Colonic mucosa (tissue), 4 donors: ENCODE measurements around the gene MTM1. TPM values are rescaled to one million over a fixed set of nuclear protein-coding genes. Genes with fewer than 3 reads are reported as not detected.

ENCODE experiments used
- DNase-seq: peaks from one replicate; pipeline ENCODE4 v3.0.0-alpha.2; 2020
- H3K27ac ChIP-seq: fragments of 200-600 bp; one replicate; pipeline ENCODE4 v1.8.0; 2021
- H3K27me3 ChIP-seq: fragments of 200-600 bp; one replicate; pipeline ENCODE4 v1.8.0; 2021
- H3K36me3 ChIP-seq: fragments of 200-600 bp; one replicate; pipeline ENCODE4 v1.8.0; 2021
- H3K4me1 ChIP-seq: fragments of 200-600 bp; one replicate; pipeline ENCODE4 v1.8.0; 2021; ENCODE audit warnings: mild to moderate bottlenecking
- H3K4me3 ChIP-seq: fragments of 200-600 bp; one replicate; pipeline ENCODE4 v1.8.0; 2021
- H3K9ac ChIP-seq, 2 donors: one replicate each; pipeline ENCODE4 v1.7.0; 2013; ENCODE audit warnings: control low read depth in 2 of 2, low read depth in 2 of 2, low read length in 2 of 2
- H3K9me3 ChIP-seq: fragments of 200-600 bp; one replicate; pipeline ENCODE4 v1.8.0; 2021
- CTCF ChIP-seq: fragments of 200-600 bp; IDR thresholded peaks from one replicate; pipeline ENCODE4 v1.8.0; 2022; ENCODE audit warnings: antibody characterized with exemption, mild to moderate bottlenecking
- intact Hi-C: fragments of 100-400 bp; cut with DNase I; formaldehyde crosslinking; loops from one replicate; pipeline ENCODE4 v1.14.1; 2022
- total RNA-seq, 2 donors: library from RNA; stranded (reverse); fragmentation: NEBNext Ultra II Directional in 1 of 2; extraction: Animal tissue kit (Norgen Biotek cat#: 25700) in 1 of 2; gene quantifications; one replicate each; pipeline ENCODE4 v1.2.1, GENCODE V29; 2021
- donor health status: healthy.
- donor health status: DM: no; HTN: no; CAD: no.
- donor health status: DM: no; HTN: no; CAD: no.

The MTM1 gene
- total RNA-seq, 2 donors from 2014 or later = 36.8 to 61.3 TPM

- Histone ChIP-seq H3K9ac (no peak overlapping the region), H3K27ac (no peak overlapping the region), H3K27me3 (no peaks in the 10 kb centered on the region), H3K4me1 (no peaks in the 10 kb centered on the region), H3K4me3 (no peak overlapping the region), H3K9me3 (no peaks in the 10 kb centered on the region), H3K36me3 (no peaks in the 10 kb centered on the region)
- intact Hi-C loops = no loop called here
- no peak for TF ChIP-seq CTCF
- no peak for DNase-seq
Measured at GRCh38 chrX:150616179-150616862, 47.9 kb downstream of the MTM1 start.

GRCh38 chrX:150616863-150617198 is 48.4 kb downstream of the MTM1 start:
- Histone ChIP-seq H3K4me3 (no peak overlapping the region), H3K4me1 (no peaks in the 10 kb centered on the region), H3K9ac (no peak overlapping the region), H3K9me3 (no peaks in the 10 kb centered on the region), H3K27me3 (no peaks in the 10 kb centered on the region), H3K27ac (no peak overlapping the region), H3K36me3 (no peaks in the 10 kb centered on the region)
- intact Hi-C loops = no loop called here
- DNase-seq = no peak
- no peak for TF ChIP-seq CTCF

GRCh38 chrX:150621652-150622051 is 53.2 kb downstream of the MTM1 start:
- no peaks in the 10 kb centered on the region for H3K9me3 ChIP-seq
- no peaks in the 10 kb centered on the region for H3K27me3 ChIP-seq
- TF ChIP-seq CTCF = no peak
- no peak overlapping the region for H3K27ac ChIP-seq
- H3K4me1 ChIP-seq = no peaks in the 10 kb centered on the region
- no peaks in the 10 kb centered on the region for H3K36me3 ChIP-seq
- H3K4me3 ChIP-seq = no peak overlapping the region
- DNase-seq = no peak
- H3K9ac ChIP-seq = no peak overlapping the region
- intact Hi-C loops = no loop called here

- DNase-seq = no peak
- intact Hi-C loops = no loop called here
- no peaks in the 10 kb centered on the region for H3K9me3 ChIP-seq
- H3K4me3 ChIP-seq = no peak overlapping the region
- H3K9ac ChIP-seq = no peak overlapping the region
- no peak overlapping the region for H3K27ac ChIP-seq
- H3K27me3 ChIP-seq = no peaks in the 10 kb centered on the region
- no peaks in the 10 kb centered on the region for H3K36me3 ChIP-seq
- TF ChIP-seq CTCF = no peak
- no peaks in the 10 kb centered on the region for H3K4me1 ChIP-seq
Measured at GRCh38 chrX:150623583-150623982, 55.2 kb downstream of the MTM1 start.

- TF ChIP-seq CTCF = no peak
- H3K27me3 ChIP-seq = no peaks in the 10 kb centered on the region
- H3K4me3 ChIP-seq = no peak overlapping the region
- DNase-seq = no peak
- H3K9me3 ChIP-seq = no peaks in the 10 kb centered on the region
- H3K4me1 ChIP-seq = no peaks in the 10 kb centered on the region
- no peak overlapping the region for H3K9ac ChIP-seq
- H3K27ac ChIP-seq = no peak overlapping the region
- intact Hi-C loops = no loop called here
- H3K36me3 ChIP-seq = no peaks in the 10 kb centered on the region
Measured at GRCh38 chrX:150625097-150625496, 56.7 kb downstream of the MTM1 start.
